Neural progenitor cell (in vitro differentiated cells): ENCODE results near the gene FGD3.

Experiments
- EZH2 ChIP-seq: fragments of 200-600 bp; sonication (generic); IDR thresholded peaks from 2 replicates; pipeline ENCODE4 v1.6.1; 2017; ENCODE audit warnings: antibody characterized with exemption, mild to moderate bottlenecking, moderate library complexity
- TF ChIP-seq, protein P1 (sequence below): fragments of 200-600 bp; sonication (generic); IDR thresholded peaks from 2 replicates; pipeline ENCODE4 v1.5.1; 2017; ENCODE audit warnings: antibody characterized with exemption, mild to moderate bottlenecking

DNA sequence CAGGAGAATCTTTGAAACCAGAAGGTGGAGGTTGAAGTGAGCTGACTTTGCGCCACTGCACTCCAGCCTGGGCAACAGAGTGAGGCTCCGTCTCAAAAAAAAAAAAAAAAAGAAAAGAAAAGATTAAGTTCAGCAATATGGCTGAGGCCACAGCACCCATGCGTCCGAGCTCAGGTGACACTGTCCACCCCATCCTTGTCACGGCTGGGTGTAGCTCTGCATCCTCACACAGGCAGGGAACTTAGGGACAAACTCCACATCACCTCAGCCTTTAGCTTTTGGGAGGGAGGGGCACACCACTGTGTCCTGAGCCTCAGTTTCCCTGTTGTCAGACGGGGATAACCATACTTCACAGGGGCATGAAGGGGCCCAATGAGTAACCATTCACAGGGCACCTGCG, 15.5 kb downstream of the FGD3 start:
- no peak for TF ChIP-seq EZH2
- TF ChIP-seq, protein P1, sequence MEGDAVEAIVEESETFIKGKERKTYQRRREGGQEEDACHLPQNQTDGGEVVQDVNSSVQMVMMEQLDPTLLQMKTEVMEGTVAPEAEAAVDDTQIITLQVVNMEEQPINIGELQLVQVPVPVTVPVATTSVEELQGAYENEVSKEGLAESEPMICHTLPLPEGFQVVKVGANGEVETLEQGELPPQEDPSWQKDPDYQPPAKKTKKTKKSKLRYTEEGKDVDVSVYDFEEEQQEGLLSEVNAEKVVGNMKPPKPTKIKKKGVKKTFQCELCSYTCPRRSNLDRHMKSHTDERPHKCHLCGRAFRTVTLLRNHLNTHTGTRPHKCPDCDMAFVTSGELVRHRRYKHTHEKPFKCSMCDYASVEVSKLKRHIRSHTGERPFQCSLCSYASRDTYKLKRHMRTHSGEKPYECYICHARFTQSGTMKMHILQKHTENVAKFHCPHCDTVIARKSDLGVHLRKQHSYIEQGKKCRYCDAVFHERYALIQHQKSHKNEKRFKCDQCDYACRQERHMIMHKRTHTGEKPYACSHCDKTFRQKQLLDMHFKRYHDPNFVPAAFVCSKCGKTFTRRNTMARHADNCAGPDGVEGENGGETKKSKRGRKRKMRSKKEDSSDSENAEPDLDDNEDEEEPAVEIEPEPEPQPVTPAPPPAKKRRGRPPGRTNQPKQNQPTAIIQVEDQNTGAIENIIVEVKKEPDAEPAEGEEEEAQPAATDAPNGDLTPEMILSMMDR: no peak
